EL (cell line): ENCODE data around the gene DMBX1.

ENCODE experiments used
- DNase-seq: peaks from one replicate; pipeline ENCODE4 v3.0.0-alpha.2; 2016

The DMBX1 gene

GRCh38 chr1:46508757-46509156 is 19.1 kb downstream of the DMBX1 start:
- DNase-seq = peak; percentile 54

- DNase-seq = no peak
Measured at GRCh38 chr1:46510341-46510997, 20.8 kb downstream of the DMBX1 start.

DNA sequence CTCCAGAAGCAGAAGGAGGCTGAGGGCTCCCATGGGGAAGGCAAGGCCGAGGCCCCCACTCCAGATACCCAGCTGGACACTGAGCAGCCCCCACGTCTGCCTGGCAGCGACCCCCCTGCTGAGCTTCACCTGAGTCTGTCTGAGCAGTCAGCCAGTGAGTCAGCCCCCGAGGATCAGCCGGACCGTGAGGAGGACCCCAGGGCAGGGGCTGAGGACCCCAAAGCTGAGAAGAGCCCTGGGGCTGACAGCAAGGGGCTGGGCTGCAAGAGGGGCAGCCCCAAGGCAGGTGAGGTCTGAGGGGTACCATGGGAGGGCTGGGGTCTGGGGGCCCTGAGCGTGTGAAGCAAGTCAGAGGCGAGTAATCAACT is 21.3 kb downstream of the DMBX1 start:
- DNase-seq = no peak

DNA sequence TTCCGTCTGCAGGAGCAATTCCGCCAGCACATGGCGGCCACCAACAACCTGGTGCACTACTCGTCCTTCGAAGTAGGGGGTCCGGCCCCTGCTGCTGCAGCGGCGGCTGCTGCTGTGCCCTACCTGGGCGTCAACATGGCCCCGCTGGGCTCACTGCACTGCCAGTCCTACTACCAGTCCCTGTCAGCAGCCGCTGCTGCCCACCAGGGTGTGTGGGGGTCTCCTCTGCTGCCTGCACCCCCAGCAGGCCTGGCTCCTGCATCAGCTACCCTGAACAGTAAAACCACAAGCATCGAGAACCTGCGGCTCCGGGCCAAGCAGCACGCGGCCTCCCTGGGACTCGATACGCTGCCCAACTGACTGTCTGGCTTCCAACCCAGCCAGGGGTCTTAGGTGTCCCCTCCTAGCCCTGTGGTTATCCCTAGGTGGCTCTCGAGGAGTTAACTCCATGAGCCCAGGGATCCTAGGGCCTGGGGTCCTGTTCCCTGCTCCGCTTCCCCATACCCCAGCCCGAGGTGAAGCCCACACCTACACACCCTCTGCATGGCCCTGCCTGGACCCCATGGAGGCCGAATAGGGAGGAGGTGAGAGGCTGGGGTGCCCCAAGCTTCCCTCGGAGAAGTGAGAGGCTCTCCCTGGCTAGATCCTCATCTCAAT is 22.6 kb downstream of the DMBX1 start:
- no peak for DNase-seq

GRCh38 chr1:46512792-46513190 is 23.2 kb downstream of the DMBX1 start:
- DNase-seq = no peak

- DNase-seq = no peak
Measured at GRCh38 chr1:46513536-46513935, 23.9 kb downstream of the DMBX1 start.

DNA sequence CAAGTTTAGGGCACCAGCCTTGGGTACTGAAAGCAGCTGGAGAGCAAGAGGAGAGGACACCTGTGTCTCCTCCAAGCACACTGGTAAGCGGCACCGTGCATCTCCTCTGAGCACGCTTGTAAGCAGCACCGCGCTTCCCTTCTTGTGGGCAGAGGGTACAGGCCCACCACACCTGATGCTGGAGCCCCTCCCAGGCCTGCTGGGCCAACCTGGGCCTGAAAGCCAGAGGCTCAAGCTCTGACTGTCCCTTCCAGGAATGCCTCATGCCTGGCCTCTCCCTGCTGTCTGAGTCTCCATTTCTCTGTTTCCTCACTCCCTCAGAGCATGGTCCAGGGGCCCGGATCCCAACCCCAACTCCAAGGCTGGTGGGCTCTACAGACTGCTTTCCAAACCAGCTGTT is 25.9 kb downstream of the DMBX1 start:
- no peak for DNase-seq

- no peak for DNase-seq
Measured at GRCh38 chr1:46516200-46516950, 26.7 kb downstream of the DMBX1 start.

- no peak for DNase-seq
Measured at GRCh38 chr1:46517010-46517600, 27.5 kb downstream of the DMBX1 start.

GRCh38 chr1:46517932-46518498 is 28.4 kb downstream of the DMBX1 start:
- DNase-seq = no peak

DNA sequence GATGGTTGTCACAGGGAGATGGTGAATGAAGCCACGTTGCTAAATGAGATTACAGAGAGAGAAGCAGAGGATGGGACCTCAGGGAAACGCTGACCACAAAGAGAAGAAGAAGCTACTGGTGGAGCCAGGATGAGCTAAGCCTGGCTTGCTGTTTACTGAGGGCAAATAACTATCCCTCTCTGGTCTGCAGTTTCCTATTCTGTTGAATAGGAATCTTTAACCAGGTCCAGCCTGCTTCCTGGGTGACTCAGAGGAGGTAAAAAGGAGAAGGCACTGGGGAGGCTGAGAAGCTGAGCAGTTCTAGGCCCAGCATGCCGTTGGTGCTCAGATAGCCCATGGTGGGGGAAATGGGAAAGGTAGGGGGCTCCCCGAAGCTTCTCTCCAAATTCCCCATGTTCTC is 29.6 kb downstream of the DMBX1 start:
- no peak for DNase-seq

- peak; percentile 91 for DNase-seq
Measured at GRCh38 chr1:46520063-46520911, 30.7 kb downstream of the DMBX1 start.

GRCh38 chr1:46521414-46521813 is 31.8 kb downstream of the DMBX1 start:
- DNase-seq = no peak

- DNase-seq = peak; percentile 62
Measured at GRCh38 chr1:46522184-46522968, 32.7 kb downstream of the DMBX1 start.

GRCh38 chr1:46522969-46523320 is 33.3 kb downstream of the DMBX1 start:
- no peak for DNase-seq

DNA sequence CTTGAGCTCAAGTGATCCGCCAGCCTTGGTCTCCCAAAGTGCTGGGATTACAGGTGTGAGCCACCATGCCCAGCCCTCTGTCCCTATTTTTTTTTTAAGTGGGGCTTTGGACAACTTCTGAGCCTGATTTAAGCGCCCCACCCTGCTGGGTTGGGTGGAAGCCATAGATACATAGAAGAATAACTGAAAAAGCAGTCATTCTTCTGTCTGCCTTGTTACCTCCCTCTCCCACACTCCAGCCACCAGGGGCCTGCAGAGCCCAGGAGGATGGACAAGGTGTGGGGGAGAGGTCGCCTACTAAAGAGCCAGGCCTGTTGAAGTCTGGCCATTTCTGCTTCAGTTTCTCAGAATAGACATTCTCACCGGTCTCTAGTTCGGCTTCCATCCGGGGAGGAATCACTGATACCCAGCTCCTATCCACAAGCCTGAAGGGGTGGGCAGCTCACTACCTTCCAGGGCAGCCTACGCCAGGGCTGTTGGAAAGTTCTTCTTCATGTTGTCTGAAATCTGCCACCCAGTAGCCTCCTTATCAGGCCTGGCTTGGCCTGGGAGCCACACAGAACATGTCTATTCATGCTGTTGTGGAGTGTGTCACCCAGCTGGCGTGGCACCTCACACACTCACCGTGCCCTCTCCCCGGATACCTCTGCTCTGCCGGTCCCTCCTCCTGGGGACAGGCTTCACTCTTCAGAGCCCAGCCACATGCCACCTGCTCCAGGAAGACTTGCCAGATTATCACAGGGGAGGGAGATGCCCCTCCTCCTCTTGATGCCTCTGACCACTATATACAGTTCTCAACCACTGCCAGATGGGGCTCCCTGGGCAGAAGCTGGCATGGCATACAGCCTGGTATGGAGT is 34.1 kb downstream of the DMBX1 start:
- DNase-seq = no peak

GRCh38 chr1:46524843-46525242 is 35.2 kb downstream of the DMBX1 start:
- no peak for DNase-seq

GRCh38 chr1:46525253-46525983 is 35.8 kb downstream of the DMBX1 start:
- DNase-seq = no peak

GRCh38 chr1:46526013-46526690 is 36.5 kb downstream of the DMBX1 start:
- DNase-seq = no peak
